Measurements from ENCODE around the gene B4GALT3. TPM values are rescaled to one million over a fixed set of nuclear protein-coding genes. Genes with fewer than 3 reads are reported as not detected.

Gene B4GALT3
- total RNA-seq, 1 donor from 2014 or later: 41.7 TPM

DNA sequence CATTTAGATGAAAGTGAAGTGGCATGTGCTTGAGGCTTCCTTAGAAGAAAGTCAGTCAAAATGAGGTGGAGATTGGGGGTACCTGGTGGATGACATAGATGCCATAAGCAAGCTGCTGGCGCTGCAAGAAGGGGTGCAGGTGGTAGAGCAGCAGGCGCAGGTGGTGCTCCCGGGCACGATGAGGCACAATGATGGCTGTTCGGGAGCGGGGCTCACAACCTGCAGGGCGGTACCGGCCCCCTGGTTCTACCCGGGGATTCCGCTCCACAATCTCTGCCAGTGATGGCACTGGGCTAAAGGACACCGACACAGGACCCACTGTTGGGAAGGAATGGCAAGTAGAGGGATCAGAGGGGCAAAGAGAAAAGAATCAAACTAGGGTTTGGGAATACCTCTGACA is 2.4 kb downstream of the B4GALT3 start:
- H3K4me3 Mint-ChIP-seq: no peak overlapping the region
- CTCF ChIA-PET: no interaction called here
- peak overlapping the region; percentile 59 for H3K27ac Mint-ChIP-seq
- POLR2A ChIA-PET: interaction anchor here (4.3 kb wide), 1 partner anchor 9 kb away, joined by 42 read pairs; the partner anchor contains the start of gene PPOX
- intact Hi-C loops (cut with micrococcal nuclease): no loop called here
- no peaks in the 10 kb centered on the region for H3K27me3 Mint-ChIP-seq
- H3K9me3 Mint-ChIP-seq: no peaks in the 10 kb centered on the region
- ATAC-seq (ENCODE audit: low read depth) (no peak), DNase-seq (no peak)
- TF ChIP-seq, protein P1, sequence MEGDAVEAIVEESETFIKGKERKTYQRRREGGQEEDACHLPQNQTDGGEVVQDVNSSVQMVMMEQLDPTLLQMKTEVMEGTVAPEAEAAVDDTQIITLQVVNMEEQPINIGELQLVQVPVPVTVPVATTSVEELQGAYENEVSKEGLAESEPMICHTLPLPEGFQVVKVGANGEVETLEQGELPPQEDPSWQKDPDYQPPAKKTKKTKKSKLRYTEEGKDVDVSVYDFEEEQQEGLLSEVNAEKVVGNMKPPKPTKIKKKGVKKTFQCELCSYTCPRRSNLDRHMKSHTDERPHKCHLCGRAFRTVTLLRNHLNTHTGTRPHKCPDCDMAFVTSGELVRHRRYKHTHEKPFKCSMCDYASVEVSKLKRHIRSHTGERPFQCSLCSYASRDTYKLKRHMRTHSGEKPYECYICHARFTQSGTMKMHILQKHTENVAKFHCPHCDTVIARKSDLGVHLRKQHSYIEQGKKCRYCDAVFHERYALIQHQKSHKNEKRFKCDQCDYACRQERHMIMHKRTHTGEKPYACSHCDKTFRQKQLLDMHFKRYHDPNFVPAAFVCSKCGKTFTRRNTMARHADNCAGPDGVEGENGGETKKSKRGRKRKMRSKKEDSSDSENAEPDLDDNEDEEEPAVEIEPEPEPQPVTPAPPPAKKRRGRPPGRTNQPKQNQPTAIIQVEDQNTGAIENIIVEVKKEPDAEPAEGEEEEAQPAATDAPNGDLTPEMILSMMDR (IDR thresholded peaks at IDR 0.05): no peak
- peaks cover 64% of the 10 kb centered on the region for H3K36me3 Mint-ChIP-seq (ENCODE audit: low read depth)
- peaks cover 44% of the 10 kb centered on the region for H3K4me1 Mint-ChIP-seq

GRCh38 chr1:161173711-161174110 is 3.6 kb downstream of the B4GALT3 start:
- ChIA-PET CTCF (no interaction called here), POLR2A (interaction anchor here (4.3 kb wide), 1 partner anchor 8 kb away, joined by 42 read pairs; the partner anchor contains the start of gene PPOX)
- intact Hi-C loops (cut with micrococcal nuclease): no loop called here
- Mint-ChIP-seq H3K9me3 (no peaks in the 10 kb centered on the region), H3K27ac (no peak overlapping the region), H3K4me1 (peaks cover 44% of the 10 kb centered on the region), H3K36me3 (ENCODE audit: low read depth) (peaks cover 72% of the 10 kb centered on the region), H3K4me3 (no peak overlapping the region), H3K27me3 (no peaks in the 10 kb centered on the region)
- ATAC-seq (ENCODE audit: low read depth): no peak
- TF ChIP-seq, protein P1 (IDR thresholded peaks at IDR 0.05): no peak
- no peak for DNase-seq

DNA sequence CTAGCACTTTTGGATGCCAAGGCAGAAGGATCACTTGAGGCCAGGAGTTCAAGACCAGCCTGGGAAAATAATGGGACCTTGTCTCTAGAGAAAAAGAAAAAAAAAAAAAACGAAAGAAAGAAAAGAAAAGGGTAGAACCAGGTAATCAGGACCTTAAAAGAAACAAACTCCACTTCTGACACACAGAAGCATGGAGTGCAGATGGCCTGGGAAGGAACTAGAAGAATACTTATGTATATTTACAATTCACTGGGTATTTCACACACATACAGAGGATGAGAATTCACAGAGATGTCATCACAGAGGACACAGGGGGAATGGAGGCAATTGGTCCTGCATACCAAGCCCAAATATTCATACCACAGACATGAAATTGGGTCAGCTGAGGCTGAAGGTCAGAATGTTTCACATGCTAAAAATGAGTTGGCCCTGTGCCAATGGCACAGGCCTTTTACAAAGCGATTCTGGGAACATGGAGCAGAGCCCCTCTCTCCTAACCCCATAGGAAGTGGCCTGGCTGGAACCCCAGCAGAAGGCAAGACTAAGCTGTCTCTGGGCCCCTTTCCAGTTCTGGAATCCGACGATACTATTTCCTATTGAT is 4.4 kb downstream of the B4GALT3 start:
- TF ChIP-seq, protein P1 (IDR thresholded peaks at IDR 0.05): no peak
- Mint-ChIP-seq H3K36me3 (ENCODE audit: low read depth) (peaks cover 75% of the 10 kb centered on the region), H3K9me3 (no peaks in the 10 kb centered on the region), H3K4me1 (peaks cover 46% of the 10 kb centered on the region), H3K27me3 (no peaks in the 10 kb centered on the region), H3K27ac (no peak overlapping the region), H3K4me3 (no peak overlapping the region)
- ChIA-PET POLR2A (interaction anchor here (0.7 kb wide), 2 partner anchors 48 to 733 kb away, joined by 7 to 10 read pairs; no protein-coding TSS in a partner anchor), CTCF (no interaction called here)
- intact Hi-C loops (cut with micrococcal nuclease): no loop called here
- DNase-seq (no peak), ATAC-seq (ENCODE audit: low read depth) (no peak)

- H3K4me3 Mint-ChIP-seq: no peak overlapping the region
- no peak for DNase-seq
- H3K4me1 Mint-ChIP-seq: peaks cover 44% of the 10 kb centered on the region
- peaks cover 75% of the 10 kb centered on the region for H3K36me3 Mint-ChIP-seq (ENCODE audit: low read depth)
- POLR2A ChIA-PET: interaction anchor here (0.7 to 1.0 kb wide), 3 partner anchors 14 to 732 kb away, joined by 3 to 10 read pairs (median 7); no protein-coding TSS in a partner anchor
- CTCF ChIA-PET: no interaction called here
- TF ChIP-seq, protein P1 (IDR thresholded peaks at IDR 0.05): no peak
- no peaks in the 10 kb centered on the region for H3K27me3 Mint-ChIP-seq
- H3K27ac Mint-ChIP-seq: no peak overlapping the region
- ATAC-seq (ENCODE audit: low read depth): no peak
- no peaks in the 10 kb centered on the region for H3K9me3 Mint-ChIP-seq
- intact Hi-C loops (cut with micrococcal nuclease): no loop called here
Observed at GRCh38 chr1:161172349-161172748, 5.0 kb downstream of the B4GALT3 start.

DNA sequence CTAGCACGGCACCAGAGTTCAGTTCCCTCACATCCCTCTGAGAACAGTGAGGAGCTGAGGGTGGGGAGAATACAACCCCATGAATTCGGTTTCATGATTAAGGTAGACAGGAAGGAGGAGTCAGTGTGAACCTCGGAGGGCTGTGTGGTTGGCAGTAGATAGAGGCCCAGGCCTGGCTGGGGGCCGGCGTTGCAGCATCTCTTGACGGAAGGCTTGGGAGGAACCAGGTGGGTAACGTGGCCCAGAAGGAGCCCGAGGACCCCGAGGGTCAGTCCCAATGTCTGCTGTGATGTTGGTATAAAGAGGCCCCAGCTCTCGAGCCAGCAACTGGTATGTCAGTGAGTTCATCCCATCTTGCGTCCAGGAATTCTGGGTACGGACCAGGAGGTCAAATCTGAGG is 5.6 kb downstream of the B4GALT3 start:
- CTCF ChIA-PET: interaction anchor here (0.7 kb wide), 1 partner anchor 10 kb away, joined by 4 read pairs; no protein-coding TSS in a partner anchor

More for the DNA sequence above, 5.6 kb downstream of the B4GALT3 start:
- Mint-ChIP-seq H3K4me1 (peaks cover 44% of the 10 kb centered on the region), H3K9me3 (no peaks in the 10 kb centered on the region), H3K27me3 (no peaks in the 10 kb centered on the region), H3K27ac (no peak overlapping the region), H3K36me3 (ENCODE audit: low read depth) (peaks cover 69% of the 10 kb centered on the region), H3K4me3 (no peak overlapping the region)
- ATAC-seq (ENCODE audit: low read depth): no peak
- intact Hi-C loops (cut with micrococcal nuclease): no loop called here
- TF ChIP-seq, protein P1 (IDR thresholded peaks at IDR 0.05): no peak
- DNase-seq: no peak
- POLR2A ChIA-PET: interaction anchor here (1.0 kb wide), 1 partner anchor 14 kb away, joined by 3 read pairs; no protein-coding TSS in a partner anchor
